Measurements from ENCODE around the gene TANC1.
A peak's percentile ranks its signal among the peaks of the same experiment; 100 is the strongest.

Gene TANC1

DNA sequence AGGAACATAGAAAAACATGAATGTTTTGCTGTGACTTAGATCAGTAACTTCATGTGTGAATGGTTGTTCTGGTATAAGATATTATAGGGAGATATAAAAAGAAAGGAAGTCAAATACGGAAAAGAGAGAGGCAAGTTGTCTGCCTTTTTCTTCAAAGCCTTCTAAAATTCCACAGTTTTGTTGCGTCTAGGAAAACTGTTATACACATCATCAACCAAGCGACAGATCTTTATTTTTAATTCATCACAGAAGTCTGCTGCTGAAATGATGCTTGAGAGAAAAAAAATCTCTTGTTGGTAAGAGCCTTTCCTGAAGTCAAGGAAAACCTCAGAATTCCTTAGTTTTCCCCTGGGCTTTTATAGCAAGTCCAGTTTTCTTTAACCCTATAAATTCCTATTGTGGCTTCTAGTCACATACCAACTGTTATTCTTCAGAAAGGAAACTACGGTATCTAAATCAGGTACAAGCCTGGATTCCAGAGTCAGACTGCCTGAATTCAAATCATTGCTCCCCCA lies 36.3 kb upstream of the TANC1 start:
- H3K27me3 ChIP-seq = no peaks in the 10 kb centered on the region
- peak overlapping the region; percentile 75 for H3K4me2 ChIP-seq
- no peak for TF ChIP-seq Cebpa-rat (IDR thresholded peaks at IDR 0.05)
- no peaks in the 10 kb centered on the region for H3K36me3 ChIP-seq
- H4K20me1 ChIP-seq = no peaks in the 10 kb centered on the region
- H3K4me3 ChIP-seq = no peak overlapping the region
- peaks cover 63% of the 10 kb centered on the region for H3K4me1 ChIP-seq
- peak overlapping the region; percentile 1; the same call in 1 of the 2 replicates for H3K27ac ChIP-seq
- no peak overlapping the region for H3K9ac ChIP-seq
- peaks cover 19% of the 10 kb centered on the region for H3K9me3 ChIP-seq

GRCh38 chr2:158934170-158934569 lies 34.3 kb upstream of the TANC1 start:
- Histone ChIP-seq H3K9me3 (peaks cover 21% of the 10 kb centered on the region), H3K4me2 (peak overlapping the region; percentile 15), H3K9ac (no peak overlapping the region), H4K20me1 (no peaks in the 10 kb centered on the region), H3K4me1 (peaks cover 62% of the 10 kb centered on the region), H3K36me3 (no peaks in the 10 kb centered on the region), H3K27me3 (no peaks in the 10 kb centered on the region), H3K4me3 (no peak overlapping the region), H3K27ac (no peak overlapping the region)
- no peak for TF ChIP-seq Cebpa-rat (IDR thresholded peaks at IDR 0.05)

DNA sequence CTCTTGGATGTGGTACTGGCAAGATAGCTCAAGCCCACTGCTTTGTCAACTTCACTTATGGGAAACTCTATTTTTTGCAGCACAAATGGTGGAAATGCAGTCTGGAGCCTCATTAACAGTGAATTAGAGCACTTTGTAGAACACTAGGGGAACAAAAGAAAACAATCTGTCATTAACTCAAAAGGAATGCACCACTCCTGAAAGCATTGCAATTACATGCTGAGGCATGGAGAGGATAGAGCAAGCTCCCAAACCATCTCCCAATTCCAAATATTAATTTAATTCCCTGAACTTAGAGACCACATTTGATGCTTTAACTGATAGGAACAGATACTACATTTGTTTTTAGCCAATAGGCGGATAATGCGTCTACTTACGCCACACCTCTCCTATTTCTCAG lies 32.8 kb upstream of the TANC1 start:
- H3K9me3 ChIP-seq = peaks cover 7% of the 10 kb centered on the region; the same call in 1 of the 2 replicates
- peaks cover 68% of the 10 kb centered on the region for H3K4me1 ChIP-seq
- no peaks in the 10 kb centered on the region for H4K20me1 ChIP-seq
- no peak overlapping the region for H3K27ac ChIP-seq
- no peak overlapping the region for H3K9ac ChIP-seq
- no peak for TF ChIP-seq Cebpa-rat (IDR thresholded peaks at IDR 0.05)
- H3K4me3 ChIP-seq = no peak overlapping the region
- no peaks in the 10 kb centered on the region for H3K27me3 ChIP-seq
- H3K4me2 ChIP-seq = 0 out of 2 replicates have a peak overlapping the region, but pooled peaks have one; percentile 15
- no peaks in the 10 kb centered on the region for H3K36me3 ChIP-seq

DNA sequence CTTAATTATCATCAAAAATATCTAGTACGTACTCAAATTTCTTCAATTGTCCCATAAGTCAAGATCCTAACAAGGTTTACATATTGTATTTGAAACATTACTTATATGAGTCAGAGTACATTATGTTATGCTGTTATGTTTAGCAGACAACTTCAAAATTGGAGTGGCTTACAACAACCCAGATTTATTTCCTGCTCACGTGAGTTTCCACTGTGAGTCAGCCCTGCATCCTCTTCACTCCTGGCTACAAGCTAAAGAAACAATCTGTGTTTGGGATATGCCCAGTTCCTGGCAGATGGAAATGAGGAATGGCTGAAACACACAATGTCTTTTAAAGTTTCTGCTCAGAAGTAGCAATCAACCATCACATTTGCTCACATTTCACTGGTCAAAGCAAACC lies 31.5 kb upstream of the TANC1 start:
- no peak for TF ChIP-seq Cebpa-rat (IDR thresholded peaks at IDR 0.05)
- Histone ChIP-seq H3K27me3 (no peaks in the 10 kb centered on the region), H3K27ac (no peak overlapping the region), H3K4me1 (peaks cover 62% of the 10 kb centered on the region), H3K36me3 (no peaks in the 10 kb centered on the region), H3K9me3 (peaks cover 7% of the 10 kb centered on the region; the same call in 1 of the 2 replicates), H3K9ac (no peak overlapping the region), H3K4me2 (0 out of 2 replicates have a peak overlapping the region, but pooled peaks have one; percentile 7), H3K4me3 (no peak overlapping the region), H4K20me1 (no peaks in the 10 kb centered on the region)

DNA sequence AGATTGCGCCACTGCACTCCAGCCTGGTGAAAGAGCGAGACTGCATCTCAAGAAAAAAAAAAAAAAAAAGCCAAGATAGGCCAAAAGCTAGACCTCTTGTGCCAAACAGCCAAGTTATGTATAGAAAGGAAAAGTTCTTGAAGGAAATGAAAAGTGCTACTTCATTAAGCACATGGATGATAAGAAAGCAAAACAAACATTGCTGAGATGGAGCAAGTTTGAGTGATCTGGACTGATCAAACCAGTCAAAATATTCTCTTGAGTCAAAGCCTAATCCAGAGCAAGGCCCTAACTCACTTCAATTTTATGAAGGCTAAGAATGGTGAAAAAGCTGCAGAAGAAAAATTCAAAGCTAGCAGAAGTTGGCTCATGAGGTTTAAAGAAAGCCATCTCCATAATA lies 28.1 kb upstream of the TANC1 start:
- peak overlapping the region; percentile 31 for H3K4me2 ChIP-seq
- H3K4me3 ChIP-seq = no peak overlapping the region
- no peaks in the 10 kb centered on the region for H4K20me1 ChIP-seq
- no peak overlapping the region for H3K9ac ChIP-seq
- peaks cover 43% of the 10 kb centered on the region for H3K4me1 ChIP-seq
- peaks cover 7% of the 10 kb centered on the region; the same call in 1 of the 2 replicates for H3K9me3 ChIP-seq
- H3K27ac ChIP-seq = no peak overlapping the region
- H3K27me3 ChIP-seq = no peaks in the 10 kb centered on the region
- H3K36me3 ChIP-seq = no peaks in the 10 kb centered on the region
- no peak for TF ChIP-seq Cebpa-rat (IDR thresholded peaks at IDR 0.05)

- H3K9me3 ChIP-seq = no peaks in the 10 kb centered on the region
- no peak for TF ChIP-seq Cebpa-rat (IDR thresholded peaks at IDR 0.05)
Observed at GRCh38 chr2:158943973-158944372, 24.5 kb upstream of the TANC1 start.

GRCh38 chr2:158948964-158949699 lies 19.3 kb upstream of the TANC1 start:
- Histone ChIP-seq H3K9ac (no peak overlapping the region), H3K4me1 (peaks cover 26% of the 10 kb centered on the region), H3K9me3 (no peaks in the 10 kb centered on the region), H3K4me2 (no peak overlapping the region), H4K20me1 (no peaks in the 10 kb centered on the region), H3K36me3 (no peaks in the 10 kb centered on the region), H3K27ac (no peak overlapping the region), H3K4me3 (no peak overlapping the region), H3K27me3 (no peaks in the 10 kb centered on the region)
- no peak for TF ChIP-seq Cebpa-rat (IDR thresholded peaks at IDR 0.05)

More at GRCh38 chr2:158943973-158944372, 24.5 kb upstream of the TANC1 start:
- no peak overlapping the region for H3K27ac ChIP-seq
- H3K4me1 ChIP-seq = peaks cover 30% of the 10 kb centered on the region
- no peaks in the 10 kb centered on the region for H3K36me3 ChIP-seq
- H3K27me3 ChIP-seq = no peaks in the 10 kb centered on the region
- no peak overlapping the region for H3K9ac ChIP-seq
- no peaks in the 10 kb centered on the region for H4K20me1 ChIP-seq
- peak overlapping the region; percentile 22; the same call in 1 of the 2 replicates for H3K4me2 ChIP-seq
- no peak overlapping the region for H3K4me3 ChIP-seq

DNA sequence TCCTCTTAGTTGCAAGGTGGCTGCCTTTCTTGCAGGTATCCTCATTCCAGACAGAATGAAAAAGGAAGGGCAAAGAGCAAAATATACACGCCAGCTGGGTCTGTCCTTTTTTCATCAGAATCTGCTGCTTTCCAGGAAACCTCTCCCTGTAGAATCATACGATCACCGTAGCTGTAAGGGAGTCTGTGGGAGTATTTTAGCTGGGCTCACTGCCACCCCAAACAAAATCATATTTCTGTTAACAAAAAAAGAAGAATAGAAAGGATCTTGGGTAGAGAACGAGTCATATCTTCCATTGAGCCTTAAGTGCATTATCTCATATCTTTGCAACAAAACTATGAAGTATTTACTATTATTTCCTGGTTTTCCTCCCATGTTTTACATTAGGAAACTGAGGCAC lies 15.0 kb upstream of the TANC1 start:
- Histone ChIP-seq H3K4me1 (peaks cover 22% of the 10 kb centered on the region), H3K4me2 (peak overlapping the region; percentile 75), H3K9me3 (no peaks in the 10 kb centered on the region), H3K27me3 (no peaks in the 10 kb centered on the region), H4K20me1 (no peaks in the 10 kb centered on the region), H3K27ac (no peak overlapping the region), H3K9ac (no peak overlapping the region), H3K36me3 (no peaks in the 10 kb centered on the region), H3K4me3 (no peak overlapping the region)
- no peak for TF ChIP-seq Cebpa-rat (IDR thresholded peaks at IDR 0.05)

- H3K27ac ChIP-seq = no peak overlapping the region
- no peaks in the 10 kb centered on the region for H4K20me1 ChIP-seq
- H3K9me3 ChIP-seq = no peaks in the 10 kb centered on the region
- H3K4me1 ChIP-seq = peaks cover 22% of the 10 kb centered on the region
- H3K4me2 ChIP-seq = peak overlapping the region; percentile 75
- no peaks in the 10 kb centered on the region for H3K27me3 ChIP-seq
- no peaks in the 10 kb centered on the region for H3K36me3 ChIP-seq
- H3K4me3 ChIP-seq = no peak overlapping the region
- no peak overlapping the region for H3K9ac ChIP-seq
- no peak for TF ChIP-seq Cebpa-rat (IDR thresholded peaks at IDR 0.05)
Observed at GRCh38 chr2:158953926-158954763, 14.3 kb upstream of the TANC1 start.

Data from BLaER1 (cell line).